Measurements from ENCODE around the gene ARGLU1.

- TF ChIP-seq EZH2phosphoT487 (IDR thresholded peaks at IDR 0.05; ENCODE audit: low read depth, severe bottlenecking, unreplicated experiment) (no peak), CTCF (IDR thresholded peaks at IDR 0.05; ENCODE audit: poor library complexity) (no peak), EZH2 (IDR thresholded peaks at IDR 0.05; ENCODE audit: borderline replicate concordance) (no peak)
Measured at GRCh38 chr13:106534639-106535551, 33.0 kb downstream of the ARGLU1 start.

Measured in hepatocyte (in vitro differentiated cells).